HG02973 (cell line): Measurements from ENCODE around the gene TUT4.
"Not testable (repeated sequence)": the region's sequence is repeated elsewhere in the genome, so short reads cannot be mapped to it uniquely, and the experiment has no call there.

Source experiments
- ATAC-seq: cut with Tn5 transposase; IDR thresholded peaks from one replicate; pipeline ENCODE4 v1.9.1; 2021; ENCODE audit warnings: moderate library complexity; ENCODE audit not compliant: unreplicated experiment

The TUT4 gene

GRCh38 chr1:52552505-52553361, at the start of gene TUT4:
Gene TUT4, minus strand, starts transcription at chr1:52553092. Its CDS starts 26,812 bp downstream, at chr1:52526280.
- ATAC-seq, result peak; percentile 36

DNA sequence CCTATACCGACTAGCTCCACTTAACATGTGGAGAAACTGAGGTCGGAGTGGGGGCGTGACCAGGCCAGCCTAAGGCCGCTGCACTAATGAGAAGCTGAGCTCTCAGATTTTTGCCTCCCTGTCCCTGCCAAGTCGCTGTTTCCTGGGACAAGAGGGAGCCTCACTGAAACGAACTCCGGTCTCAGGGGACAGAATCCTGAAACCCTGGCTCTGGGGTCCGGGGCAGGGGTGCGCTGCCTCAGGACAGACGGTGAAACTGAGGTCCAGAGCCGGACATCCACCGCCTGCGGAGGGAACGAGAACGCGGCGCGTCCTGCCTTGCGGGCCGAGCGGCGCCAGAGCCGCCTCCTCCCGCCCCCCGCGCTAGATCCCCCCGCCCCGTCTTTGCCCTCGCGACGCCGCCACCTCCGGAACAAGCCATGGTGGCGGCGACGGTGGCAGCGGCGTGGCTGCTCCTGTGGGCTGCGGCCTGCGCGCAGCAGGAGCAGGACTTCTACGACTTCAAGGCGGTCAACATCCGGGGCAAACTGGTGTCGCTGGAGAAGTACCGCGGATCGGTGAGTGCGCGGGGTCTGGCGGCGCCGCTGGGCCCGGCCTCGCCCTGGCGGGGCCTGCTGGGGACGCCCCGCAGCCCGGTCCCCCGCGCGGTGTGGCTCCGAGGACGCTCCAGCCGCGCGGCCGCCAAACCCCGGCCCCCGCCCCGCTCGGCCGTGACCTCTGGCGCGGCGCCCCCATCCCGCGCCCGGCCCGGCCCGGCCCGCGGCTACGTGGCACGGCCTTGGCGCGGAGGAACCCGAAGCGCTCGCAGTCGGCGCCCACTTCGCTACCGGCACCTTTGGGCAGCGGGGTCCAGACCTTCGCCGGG, 49.3 kb upstream of the TUT4 start, which contains the start of gene GPX7:
GPX7 (plus strand) TSS at position 381 of the 865 bp plus-strand sequence; CDS start at position 420, 39 bp downstream.
- no peak for ATAC-seq

DNA sequence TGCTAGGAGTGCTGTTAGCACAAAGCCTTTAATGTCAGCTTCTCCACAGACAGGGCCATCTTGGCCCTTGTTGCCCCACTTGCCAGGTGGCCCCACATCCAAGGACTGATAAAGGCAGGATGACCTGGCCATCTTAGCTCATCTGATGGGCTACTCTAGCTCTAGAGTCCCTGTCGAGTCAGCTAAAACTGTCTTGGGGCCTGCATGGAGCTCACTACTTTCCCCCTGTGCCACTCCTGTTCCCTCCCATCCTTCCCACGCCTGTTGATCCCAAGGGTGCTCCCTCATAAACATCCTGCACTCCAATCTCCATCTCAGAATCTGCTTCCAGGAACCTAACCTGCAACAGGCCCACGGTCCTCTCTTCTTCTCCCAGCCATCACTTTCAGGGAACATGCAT, 48.6 kb upstream of the TUT4 start:
- no peak for ATAC-seq

DNA sequence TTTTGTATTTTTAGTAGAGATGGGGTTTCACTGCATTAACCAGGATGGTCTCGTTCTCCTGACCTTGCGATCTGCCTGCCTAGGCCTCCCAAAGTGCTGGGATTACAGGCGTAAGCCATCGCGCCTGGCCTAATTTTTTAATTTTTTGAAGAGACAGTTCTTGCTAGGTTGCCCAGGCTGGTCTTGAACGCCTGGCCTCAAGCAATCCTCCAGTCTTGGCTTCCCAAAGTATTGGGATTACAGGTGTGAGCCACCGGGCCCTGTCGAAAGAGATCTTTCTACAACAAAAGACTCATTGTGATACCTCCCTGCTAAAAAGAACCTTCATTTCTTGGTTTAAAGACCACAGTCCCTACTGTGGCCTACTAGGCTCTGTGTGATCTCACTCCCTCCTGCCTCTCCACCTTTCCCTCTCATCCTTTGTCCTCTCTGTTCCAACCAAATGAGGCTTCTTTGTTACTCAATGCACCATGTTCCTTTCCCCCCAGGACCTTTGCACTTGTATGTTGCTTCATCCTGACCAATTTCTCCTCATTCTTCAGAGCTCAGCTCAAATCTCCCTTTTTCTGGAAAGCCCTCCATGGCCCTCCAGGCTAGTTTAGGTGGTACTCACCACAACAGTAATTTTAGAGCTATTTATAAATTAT, 47.8 kb upstream of the TUT4 start:
- ATAC-seq, result no peak

DNA sequence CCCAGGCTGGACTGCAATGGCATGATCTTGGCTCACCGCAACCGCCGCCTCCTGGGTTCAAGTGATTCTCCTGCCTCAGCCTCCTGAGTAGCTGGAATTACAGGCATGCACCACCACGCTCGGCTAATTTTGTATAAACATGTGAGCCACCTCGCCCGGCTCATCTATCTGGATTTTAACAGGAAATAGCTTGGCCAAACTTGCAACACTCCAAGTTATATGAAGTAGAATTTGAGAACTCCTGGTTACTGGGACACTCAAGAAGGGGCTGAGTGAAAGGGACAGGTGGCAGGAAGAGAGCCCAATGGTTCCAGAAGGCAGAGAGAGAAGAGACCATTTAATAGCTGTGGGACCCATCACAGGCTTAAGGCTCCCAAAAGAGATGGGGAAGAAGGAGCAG, 46.3 kb upstream of the TUT4 start:
- ATAC-seq, result no peak

- ATAC-seq, result no peak
Observed at GRCh38 chr1:52598729-52599128, 45.8 kb upstream of the TUT4 start.

DNA sequence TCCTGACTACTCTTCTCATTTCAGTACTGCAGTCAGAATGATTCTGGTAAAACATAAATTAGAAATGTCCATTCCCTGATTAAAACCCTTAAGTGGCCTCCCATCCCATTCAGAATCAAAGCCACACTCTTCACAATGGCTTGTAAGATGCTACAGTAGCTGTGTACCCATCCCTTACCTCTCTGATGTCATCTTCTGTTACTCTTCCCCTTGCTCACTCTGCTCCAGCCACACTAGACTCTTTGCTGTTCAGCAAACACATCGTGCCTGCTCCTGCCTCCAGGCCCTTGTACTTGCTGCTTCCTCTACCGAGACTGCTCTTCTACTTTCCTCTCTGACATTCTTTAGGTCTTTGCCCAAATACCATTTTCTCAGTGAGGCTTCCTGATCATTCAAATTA, 45.0 kb upstream of the TUT4 start:
- ATAC-seq, result no peak

GRCh38 chr1:52595061-52595460, 42.2 kb upstream of the TUT4 start:
- no peak for ATAC-seq

DNA sequence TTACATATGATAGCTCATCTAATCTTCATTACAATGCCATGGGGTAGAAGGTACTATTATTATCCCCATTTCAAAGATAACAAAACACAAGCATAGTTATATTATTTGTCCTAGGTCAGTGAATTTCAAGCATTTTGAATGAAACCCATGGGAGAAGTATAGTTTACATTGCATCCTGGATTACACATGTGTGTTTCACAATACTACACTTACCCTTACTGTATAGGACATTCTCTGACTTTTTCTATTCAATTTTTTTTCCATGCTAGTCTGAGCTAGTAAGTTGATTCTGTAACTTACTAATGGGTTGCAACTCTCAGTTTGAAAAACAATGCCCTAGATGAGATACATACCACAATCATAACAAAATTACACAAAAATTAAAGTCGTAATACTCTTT, 40.6 kb upstream of the TUT4 start:
- no peak for ATAC-seq

- no peak for ATAC-seq
Observed at GRCh38 chr1:52592637-52593323, 39.9 kb upstream of the TUT4 start.

DNA sequence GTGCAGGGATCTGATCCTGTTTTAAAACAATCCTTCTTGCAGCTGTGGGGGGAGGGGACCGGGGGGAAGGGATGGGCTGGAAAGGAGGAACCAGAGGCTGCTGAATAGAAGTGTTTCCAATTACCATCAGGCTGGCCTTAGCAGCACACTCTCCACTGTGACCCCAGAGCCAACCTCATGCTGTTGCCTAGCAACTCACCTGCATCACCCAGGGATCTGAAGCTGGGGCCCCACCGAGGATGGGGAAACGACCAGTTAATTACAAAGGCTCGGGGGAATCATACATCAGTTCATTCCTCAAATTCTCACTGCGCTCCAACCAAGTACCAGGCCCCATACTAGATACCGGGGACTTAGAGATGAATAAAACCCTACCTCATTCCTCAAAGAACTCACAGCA, 37.4 kb upstream of the TUT4 start:
- no peak for ATAC-seq

GRCh38 chr1:52588535-52588934, 35.6 kb upstream of the TUT4 start:
- no peak for ATAC-seq

GRCh38 chr1:52588027-52588426, 35.1 kb upstream of the TUT4 start:
- ATAC-seq, result no peak

GRCh38 chr1:52585474-52585873, 32.6 kb upstream of the TUT4 start:
- no peak for ATAC-seq

DNA sequence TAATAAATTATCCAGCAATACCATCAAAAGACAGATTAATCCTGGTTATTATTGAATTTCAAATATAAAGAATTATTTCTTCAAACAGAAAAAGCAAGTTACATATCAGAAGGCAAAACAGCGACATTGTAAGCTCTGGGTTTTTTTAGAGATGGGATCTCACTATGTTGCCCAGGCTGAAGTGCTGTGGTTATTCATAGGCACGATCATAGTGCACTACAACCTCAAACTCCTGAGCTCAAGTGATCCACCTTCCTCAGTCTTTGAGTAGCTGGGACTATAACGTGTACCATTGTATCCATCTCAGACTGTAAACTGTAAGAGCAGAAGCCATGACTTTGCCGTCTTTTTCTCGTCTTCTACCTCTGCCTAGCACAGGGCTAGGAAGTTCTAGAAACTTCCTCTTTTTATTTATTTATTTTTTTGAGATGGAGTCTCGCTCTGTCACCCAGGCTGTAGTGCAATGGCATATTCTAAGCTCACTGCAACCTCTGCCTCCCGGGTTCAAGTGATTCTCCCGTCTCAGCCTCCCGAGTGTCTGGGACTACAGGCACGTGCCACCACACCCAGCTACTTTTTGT, 29.3 kb upstream of the TUT4 start:
- ATAC-seq, result no peak

DNA sequence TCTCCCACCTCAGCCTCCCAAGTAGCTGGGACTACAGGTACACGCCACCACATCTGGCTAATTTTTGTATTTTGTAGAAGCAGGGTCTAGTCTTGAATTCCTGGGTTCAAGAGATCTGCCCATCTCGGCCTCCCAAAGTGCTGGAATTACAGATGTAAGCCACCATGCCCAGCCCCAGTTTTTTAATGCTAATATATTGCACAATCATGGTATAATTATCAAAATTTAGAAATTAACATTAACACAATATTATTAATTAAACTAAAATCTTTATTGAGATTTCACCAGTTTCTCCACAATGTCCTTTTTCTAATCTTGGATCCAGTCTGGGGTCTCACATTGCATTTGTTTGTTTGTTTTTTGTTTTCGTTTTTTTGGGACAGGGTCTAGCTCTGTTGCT, 27.4 kb upstream of the TUT4 start:
- ATAC-seq, result no peak

GRCh38 chr1:52579415-52579814, 26.5 kb upstream of the TUT4 start:
- ATAC-seq, result no peak

- ATAC-seq, result not testable (repeated sequence)
Observed at GRCh38 chr1:52578066-52578465, 25.2 kb upstream of the TUT4 start.

GRCh38 chr1:52576074-52576473, 23.2 kb upstream of the TUT4 start:
- no peak for ATAC-seq

- ATAC-seq, result no peak
Observed at GRCh38 chr1:52574594-52574993, 21.7 kb upstream of the TUT4 start.
